Activated naive CD4-positive, alpha-beta T cell treated with anti-CD3 and anti-CD28 coated beads for 36 hours (primary cell): Measurements from ENCODE around the gene BCL2A1. TPM values are rescaled to one million over a fixed set of nuclear protein-coding genes. Genes with fewer than 3 reads are reported as not detected.
A peak's percentile ranks its signal among the peaks of the same experiment; 100 is the strongest.

Experiments
- CTCF ChIA-PET: fragments of 350-600 bp; sonication (Branson Sonifier 250); formaldehyde crosslinking; loops from one replicate; lab custom pipeline; 2021; ENCODE audit warnings: antibody characterized with exemption; lab: Charles Lee
- DNase-seq: peaks from one replicate; pipeline ENCODE4 v3.0.0-alpha.2; 2020
- H3K27ac Mint-ChIP-seq: one replicate; pipeline ENCODE4 v1.8.0; 2021; ENCODE audit warnings: mild to moderate bottlenecking, mixed read lengths
- H3K27me3 Mint-ChIP-seq: one replicate; pipeline ENCODE4 v1.8.0; 2021; ENCODE audit warnings: low read depth, mixed read lengths
- H3K36me3 Mint-ChIP-seq: one replicate; pipeline ENCODE4 v1.8.0; 2021; ENCODE audit warnings: low read depth, mixed read lengths
- H3K4me1 Mint-ChIP-seq: one replicate; pipeline ENCODE4 v1.8.0; 2021; ENCODE audit warnings: low read depth, mixed read lengths
- H3K4me3 Mint-ChIP-seq: one replicate; pipeline ENCODE4 v1.8.0; 2021; ENCODE audit warnings: mild to moderate bottlenecking, moderate library complexity, mixed read lengths
- H3K9me3 Mint-ChIP-seq: one replicate; pipeline ENCODE4 v1.8.0; 2021; ENCODE audit warnings: mixed read lengths
- intact Hi-C: fragments of 100-400 bp; cut with micrococcal nuclease; formaldehyde crosslinking; loops from one replicate; pipeline ENCODE4 v1.15.1; 2023
- total RNA-seq, 2 experiments: library from RNA; stranded (reverse); gene quantifications; one replicate each; pipeline ENCODE4 v1.2.3, GENCODE V29; 2021

Gene BCL2A1
- total RNA-seq, 2 experiments from 2014 or later: 79.1 to 88.7 TPM

- CTCF ChIA-PET: interaction anchor here (0.6 kb wide), 1 partner anchor 18 kb away, joined by 6 read pairs; no protein-coding TSS in a partner anchor
- intact Hi-C loops: no loop called here
- Mint-ChIP-seq H3K4me1 (no peaks in the 10 kb centered on the region), H3K27ac (no peak overlapping the region), H3K9me3 (no peaks in the 10 kb centered on the region), H3K4me3 (no peak overlapping the region), H3K36me3 (no peaks in the 10 kb centered on the region), H3K27me3 (no peaks in the 10 kb centered on the region)
- no peak for DNase-seq
Measured at GRCh38 chr15:80007532-80007931, 36.5 kb upstream of the BCL2A1 start.

GRCh38 chr15:80006946-80007345 lies 36.0 kb upstream of the BCL2A1 start:
- Mint-ChIP-seq H3K9me3 (no peaks in the 10 kb centered on the region), H3K27ac (no peak overlapping the region), H3K36me3 (no peaks in the 10 kb centered on the region), H3K27me3 (no peaks in the 10 kb centered on the region), H3K4me1 (no peaks in the 10 kb centered on the region), H3K4me3 (no peak overlapping the region)
- CTCF ChIA-PET: interaction anchor here (0.6 kb wide), 1 partner anchor 19 kb away, joined by 6 read pairs; no protein-coding TSS in a partner anchor
- intact Hi-C loops: no loop called here
- no peak for DNase-seq

- peaks cover 4% of the 10 kb centered on the region for H3K9me3 Mint-ChIP-seq
- H3K4me1 Mint-ChIP-seq: no peaks in the 10 kb centered on the region
- no peaks in the 10 kb centered on the region for H3K27me3 Mint-ChIP-seq
- H3K36me3 Mint-ChIP-seq: no peaks in the 10 kb centered on the region
- H3K27ac Mint-ChIP-seq: no peak overlapping the region
- intact Hi-C loops: no loop called here
- no peak for DNase-seq
- no peak overlapping the region for H3K4me3 Mint-ChIP-seq
- CTCF ChIA-PET: no interaction called here
Measured at GRCh38 chr15:80003934-80004472, 33.0 kb upstream of the BCL2A1 start.

DNA sequence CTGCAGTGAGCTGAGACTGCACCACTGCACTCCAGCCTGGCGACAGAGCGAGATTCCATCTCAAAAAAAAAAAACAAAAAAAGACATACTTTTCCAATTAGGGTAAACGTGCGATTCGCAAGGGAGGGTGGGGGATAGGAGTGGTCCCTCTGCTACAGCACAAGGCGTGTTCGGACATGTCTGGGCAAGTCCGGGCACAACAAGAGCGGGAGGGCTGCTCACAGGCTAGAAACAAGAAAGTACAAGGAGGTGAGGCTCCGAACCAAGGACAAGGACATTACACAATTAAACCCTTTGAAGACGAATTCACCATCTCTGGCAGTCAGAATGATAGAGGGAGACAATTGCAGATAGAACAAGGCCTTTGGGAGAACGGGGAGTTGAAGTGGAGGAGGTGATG lies 32.2 kb upstream of the BCL2A1 start:
- no peak for DNase-seq
- Mint-ChIP-seq H3K4me3 (no peak overlapping the region), H3K9me3 (peaks cover 4% of the 10 kb centered on the region), H3K27me3 (no peaks in the 10 kb centered on the region), H3K4me1 (no peaks in the 10 kb centered on the region), H3K36me3 (no peaks in the 10 kb centered on the region), H3K27ac (peak overlapping the region; percentile 51)
- CTCF ChIA-PET: no interaction called here
- intact Hi-C loops: no loop called here

DNA sequence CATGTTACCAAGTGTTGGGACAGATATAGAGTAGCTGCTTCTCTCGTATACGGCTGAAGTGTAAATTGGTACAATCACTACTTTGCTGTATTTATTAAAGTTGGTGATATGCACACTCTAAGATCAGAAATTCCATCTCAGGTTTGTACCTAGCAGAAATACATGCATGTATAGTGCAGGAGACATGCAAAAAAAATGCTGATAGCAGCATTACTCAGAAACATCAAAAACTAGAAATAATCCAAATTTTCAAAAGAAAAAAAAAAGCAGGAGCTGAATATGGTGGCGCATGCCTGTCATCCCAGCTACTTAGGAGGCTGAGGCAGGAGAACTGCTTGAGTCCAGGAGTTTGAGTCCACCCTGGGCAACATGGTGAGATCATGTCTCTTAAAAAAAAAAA lies 31.3 kb upstream of the BCL2A1 start:
- H3K27ac Mint-ChIP-seq: no peak overlapping the region
- CTCF ChIA-PET: interaction anchor here (0.6 to 0.7 kb wide), 2 partner anchors 252 to 723 kb away, joined by 3 to 4 read pairs; no protein-coding TSS in a partner anchor
- no peaks in the 10 kb centered on the region for H3K36me3 Mint-ChIP-seq
- no peaks in the 10 kb centered on the region for H3K4me1 Mint-ChIP-seq
- H3K4me3 Mint-ChIP-seq: no peak overlapping the region
- H3K9me3 Mint-ChIP-seq: peaks cover 4% of the 10 kb centered on the region
- H3K27me3 Mint-ChIP-seq: no peaks in the 10 kb centered on the region
- DNase-seq: no peak
- intact Hi-C loops: no loop called here

- Mint-ChIP-seq H3K9me3 (no peaks in the 10 kb centered on the region), H3K4me1 (peaks cover 11% of the 10 kb centered on the region), H3K27me3 (no peaks in the 10 kb centered on the region), H3K27ac (no peak overlapping the region), H3K4me3 (no peak overlapping the region), H3K36me3 (no peaks in the 10 kb centered on the region)
- intact Hi-C loops: loop anchor here (10.0 kb wide), 1 partner anchor 650 kb away; no protein-coding TSS in a partner anchor
- no peak for DNase-seq
- CTCF ChIA-PET: interaction anchor here (1.1 to 3.5 kb wide), 3 partner anchors 96 to 144 kb away, joined by 4 to 15 read pairs (median 8); no protein-coding TSS in a partner anchor
Measured at GRCh38 chr15:79994615-79995014, 23.6 kb upstream of the BCL2A1 start.

DNA sequence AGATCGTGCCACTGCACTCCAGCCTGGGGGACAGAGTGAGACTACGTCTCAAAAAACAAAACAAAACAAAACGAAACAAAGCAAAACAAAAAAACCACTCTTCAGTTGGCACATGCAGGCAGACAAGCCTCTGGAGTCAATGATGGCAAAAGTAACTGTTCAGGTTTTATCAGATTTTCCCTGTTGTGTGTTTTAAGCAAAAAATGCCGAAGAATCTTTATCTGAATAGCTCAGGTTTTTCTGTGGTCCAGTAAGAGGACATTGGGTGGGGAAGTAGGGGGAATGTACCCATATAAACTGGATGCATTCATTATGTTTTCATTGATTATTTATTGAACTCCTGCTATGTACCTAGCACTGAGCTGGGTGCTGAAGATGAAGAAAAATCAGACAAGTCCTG lies 20.8 kb upstream of the BCL2A1 start:
- CTCF ChIA-PET: interaction anchor here (0.7 to 3.5 kb wide), 10 partner anchors 8 to 181 kb away, joined by 3 to 28 read pairs (median 9); partner anchors contain the start of gene BCL2A1
- Mint-ChIP-seq H3K4me3 (no peak overlapping the region), H3K36me3 (no peaks in the 10 kb centered on the region), H3K27me3 (no peaks in the 10 kb centered on the region), H3K4me1 (peaks cover 13% of the 10 kb centered on the region), H3K9me3 (no peaks in the 10 kb centered on the region), H3K27ac (no peak overlapping the region)
- no peak for DNase-seq
- intact Hi-C loops: loop anchor here (2.0 to 10.0 kb wide), 2 partner anchors 611 to 647 kb away; no protein-coding TSS in a partner anchor

DNA sequence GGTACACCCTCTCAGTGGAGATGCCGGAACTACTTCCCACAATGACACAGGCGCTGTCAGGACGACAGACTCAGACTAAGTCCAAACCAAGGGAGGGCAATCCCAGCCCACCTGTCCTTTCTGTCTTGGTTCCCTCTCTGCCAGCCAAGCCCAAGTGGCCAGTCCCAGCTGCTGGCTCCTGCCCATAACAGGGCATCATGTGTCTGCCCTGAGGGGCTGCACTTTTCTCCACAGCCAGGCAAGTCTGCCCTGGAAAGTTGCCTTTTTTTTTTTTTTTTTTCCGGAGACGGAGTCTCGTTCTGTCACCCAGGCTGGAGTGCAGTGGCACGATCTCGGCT lies 20.0 kb upstream of the BCL2A1 start:
- Mint-ChIP-seq H3K27me3 (no peaks in the 10 kb centered on the region), H3K4me3 (no peak overlapping the region), H3K27ac (no peak overlapping the region), H3K4me1 (peaks cover 13% of the 10 kb centered on the region), H3K36me3 (no peaks in the 10 kb centered on the region), H3K9me3 (no peaks in the 10 kb centered on the region)
- intact Hi-C loops: loop anchor here (10.0 kb wide), 1 partner anchor 646 kb away; no protein-coding TSS in a partner anchor
- CTCF ChIA-PET: interaction anchor here (0.7 kb wide), 1 partner anchor 919 kb away, joined by 3 read pairs; no protein-coding TSS in a partner anchor
- DNase-seq: no peak

DNA sequence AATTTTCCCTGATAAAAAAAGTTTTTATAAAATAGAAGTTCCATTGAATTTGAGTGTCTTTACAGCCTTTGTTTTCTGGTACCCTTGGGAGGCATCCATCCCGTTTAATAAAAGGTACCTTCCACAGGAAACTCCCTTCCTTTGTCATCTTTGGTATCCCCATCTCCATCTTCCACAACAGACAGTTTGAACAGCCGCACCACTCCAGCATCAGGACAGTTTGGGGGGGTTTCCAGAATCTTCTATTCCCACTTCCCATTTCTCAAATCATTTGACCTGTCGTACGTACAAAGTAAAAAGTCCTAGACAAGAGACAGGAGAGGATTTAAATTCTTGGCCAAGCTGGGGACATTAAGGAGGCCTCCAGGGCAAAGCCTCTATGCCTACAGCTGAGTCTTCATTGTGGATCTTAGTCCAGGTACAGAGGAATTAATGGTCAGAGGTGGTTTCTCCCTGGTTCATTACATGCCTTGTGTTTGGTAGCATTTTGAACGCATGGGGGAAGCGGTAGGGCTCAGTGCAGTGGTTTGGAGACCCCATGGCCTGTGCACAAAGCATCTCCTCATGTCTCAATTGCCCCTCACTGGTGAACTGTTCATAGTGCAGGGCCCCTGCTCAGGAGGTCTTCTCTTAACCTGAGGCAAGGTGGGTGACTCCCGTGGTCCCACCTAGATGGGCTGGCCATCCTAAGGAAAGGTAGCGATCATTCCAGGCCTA lies 19.4 kb upstream of the BCL2A1 start:
- Mint-ChIP-seq H3K27ac (no peak overlapping the region), H3K4me3 (no peak overlapping the region), H3K36me3 (no peaks in the 10 kb centered on the region), H3K9me3 (no peaks in the 10 kb centered on the region), H3K27me3 (no peaks in the 10 kb centered on the region), H3K4me1 (peaks cover 13% of the 10 kb centered on the region)
- intact Hi-C loops: loop anchor here (10.0 kb wide), 1 partner anchor 646 kb away; no protein-coding TSS in a partner anchor
- CTCF ChIA-PET: interaction anchor here (1.4 kb wide), 1 partner anchor 608 kb away, joined by 4 read pairs; no protein-coding TSS in a partner anchor
- no peak for DNase-seq

- no peak for DNase-seq
- no peaks in the 10 kb centered on the region for H3K36me3 Mint-ChIP-seq
Measured at GRCh38 chr15:79989682-79990081, 18.7 kb upstream of the BCL2A1 start.

GRCh38 chr15:79989183-79989582 lies 18.2 kb upstream of the BCL2A1 start:
- H3K4me1 Mint-ChIP-seq: peaks cover 13% of the 10 kb centered on the region
- H3K27me3 Mint-ChIP-seq: no peaks in the 10 kb centered on the region
- intact Hi-C loops: no loop called here
- H3K27ac Mint-ChIP-seq: no peak overlapping the region
- H3K9me3 Mint-ChIP-seq: no peaks in the 10 kb centered on the region
- CTCF ChIA-PET: interaction anchor here (0.6 to 1.4 kb wide), 4 partner anchors 74 to 607 kb away, joined by 3 to 4 read pairs (median 3); no protein-coding TSS in a partner anchor
- no peaks in the 10 kb centered on the region for H3K36me3 Mint-ChIP-seq
- DNase-seq: no peak
- H3K4me3 Mint-ChIP-seq: no peak overlapping the region

More at GRCh38 chr15:79989682-79990081, 18.7 kb upstream of the BCL2A1 start:
- Mint-ChIP-seq H3K27ac (no peak overlapping the region), H3K27me3 (no peaks in the 10 kb centered on the region), H3K4me3 (no peak overlapping the region), H3K4me1 (peaks cover 13% of the 10 kb centered on the region), H3K9me3 (no peaks in the 10 kb centered on the region)
- CTCF ChIA-PET: interaction anchor here (0.6 to 1.4 kb wide), 4 partner anchors 74 to 608 kb away, joined by 3 to 4 read pairs (median 3); no protein-coding TSS in a partner anchor
- intact Hi-C loops: loop anchor here (10.0 kb wide), 1 partner anchor 645 kb away; no protein-coding TSS in a partner anchor

DNA sequence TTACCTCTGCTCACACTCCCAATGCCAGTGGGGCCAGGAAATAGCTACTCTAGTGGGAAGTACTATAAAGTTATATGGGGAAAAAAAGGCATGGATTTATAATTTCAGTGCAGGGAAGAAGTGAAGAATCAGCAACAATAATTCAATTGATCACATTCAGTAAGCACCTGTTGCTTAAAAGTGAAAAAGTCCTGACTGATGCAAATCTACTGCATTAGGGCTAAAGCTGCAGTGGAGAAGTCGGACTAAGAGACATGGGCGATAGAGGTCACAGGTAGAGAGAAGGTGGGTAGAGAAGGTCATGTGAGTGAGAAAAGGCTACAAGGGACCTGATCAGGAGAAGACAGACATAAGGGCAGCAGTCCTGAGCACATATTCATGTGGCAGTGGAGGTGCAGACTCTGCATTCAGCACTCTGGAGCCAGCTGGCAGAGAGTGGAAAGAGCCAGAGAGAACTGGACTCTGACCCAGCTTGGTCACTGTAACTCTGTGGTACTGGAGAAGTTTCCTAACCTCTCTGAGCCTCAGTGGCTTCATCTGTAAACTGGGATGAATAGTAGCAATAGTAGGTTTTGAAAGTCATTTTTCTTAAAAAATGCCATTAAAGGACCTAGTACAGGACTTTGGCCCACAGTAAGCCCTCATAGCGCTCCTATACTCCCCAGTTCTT lies 17.6 kb upstream of the BCL2A1 start:
- Mint-ChIP-seq H3K9me3 (no peaks in the 10 kb centered on the region), H3K36me3 (no peaks in the 10 kb centered on the region), H3K4me1 (peaks cover 13% of the 10 kb centered on the region), H3K27ac (no peak overlapping the region), H3K27me3 (no peaks in the 10 kb centered on the region), H3K4me3 (no peak overlapping the region)
- CTCF ChIA-PET: interaction anchor here (1.0 to 1.4 kb wide), 2 partner anchors 134 to 135 kb away, joined by 3 to 4 read pairs; no protein-coding TSS in a partner anchor
- DNase-seq: no peak
- intact Hi-C loops: no loop called here
